Measurements from ENCODE around the gene FARS2.

- TF ChIP-seq POLR2A (IDR thresholded peaks at IDR 0.05; ENCODE audit: extremely low read depth, insufficient read length), result no peak
- no peak for TF ChIP-seq CTCF (IDR thresholded peaks at IDR 0.05; ENCODE audit: low read depth, low read length)
These were observed 76.3 kb downstream of the FARS2 start for GRCh38 chr6:5337573-5337972.

Data from NB4 (cell line).